HepG2 (cell line): Measurements from ENCODE around the gene CELF4. TPM values are rescaled to one million over a fixed set of nuclear protein-coding genes. Genes with fewer than 3 reads are reported as not detected.

Experiments
- ATAC-seq: fragments of 200-7000 bp; cut with Tn5 transposase; 3 replicates; pipeline ENCODE4 v1.9.1; 2020; ENCODE audit warnings: mild to moderate bottlenecking, moderate library complexity
- BruUV-seq: library from RNA; stranded (reverse); fragments of 400-500 nt; replicated peaks from 2 replicates; lab custom pipeline; 2021; lab: Mats Ljungman, UMichigan
- CTCF ChIA-PET: fragments of 300-600 bp; formaldehyde crosslinking; extraction: SDS; loops from one replicate; lab custom pipeline; 2021; ENCODE audit warnings: low total read pairs, inconsistent platforms, low intra/inter-chr PET ratio; lab: Yijun Ruan, JAX
- POLR2A ChIA-PET: fragments of 350-600 bp; sonication (Branson Sonifier 250); formaldehyde crosslinking; loops from one replicate; lab custom pipeline; 2020; ENCODE audit warnings: antibody characterized with exemption, inconsistent platforms; lab: Yijun Ruan, JAX
- DNase-seq: peaks from one replicate; pipeline ENCODE4 v3.0.0-alpha.2; 2015; ENCODE audit warnings: low spot score
- FAIRE-seq: peaks from 3 replicates; lab custom pipeline; 2011; peaks lifted over from hg19 to GRCh38; lab: Jason Lieb, UNC
- H2AFZ ChIP-seq: one replicate; pipeline ENCODE4 v1.6.1; 2011; ENCODE audit warnings: low read length, inconsistent platforms
- H3K27ac ChIP-seq: fragments of 300-600 bp; 3 replicates; pipeline ENCODE4 v1.8.0; 2011; ENCODE audit warnings: mixed run types, mild to moderate bottlenecking, mixed read lengths, low read length, inconsistent platforms; ENCODE audit not compliant: insufficient read depth; ENCODE audit errors: extremely low read length
- H3K27me3 ChIP-seq, 2 experiments: fragments of 200-600 bp in 1 of 2; 2 replicates in 1 of 2; 3 replicates in 1 of 2; pipeline versions ENCODE4 v1.6.0 to v1.8.0; 2011; ENCODE audit warnings: low read length in 2 of 2, mild to moderate bottlenecking in 2 of 2, moderate library complexity in 2 of 2, inconsistent platforms in 1 of 2; ENCODE audit not compliant: insufficient read depth in 2 of 2, control insufficient read depth in 1 of 2
- H3K36me3 ChIP-seq, 2 experiments: fragments of 200-600 bp in 1 of 2; replicated peaks in 1 of 2; 2 replicates in 1 of 2; 3 replicates in 1 of 2; pipeline versions ENCODE4 v1.5.1 to v1.8.0; 2011; ENCODE audit warnings: low read length in 2 of 2, inconsistent platforms in 1 of 2; ENCODE audit not compliant: insufficient read depth in 2 of 2, control insufficient read depth in 1 of 2
- H3K4me1 ChIP-seq: 2 replicates; pipeline ENCODE4 v1.5.1; 2012; ENCODE audit warnings: low read length, inconsistent platforms; ENCODE audit not compliant: insufficient read depth
- H3K4me2 ChIP-seq: 2 replicates; pipeline ENCODE4 v1.6.0; 2011; ENCODE audit warnings: low read depth, low read length, inconsistent platforms
- H3K4me3 ChIP-seq, 3 experiments: fragments of 200-600 bp in 1 of 3; sonication (generic), shearing (Covaris generic) in 1 of 3; replicated peaks in 1 of 3; 2 replicates each; pipeline ENCODE4 v1.5.1; 2011 to 2016; ENCODE audit warnings: low read length in 3 of 3, inconsistent platforms in 2 of 3, low read depth in 2 of 3, mild to moderate bottlenecking in 2 of 3, control low read depth in 1 of 3, mixed read lengths in 1 of 3; ENCODE audit not compliant: insufficient read depth in 1 of 3
- H3K79me2 ChIP-seq: one replicate; pipeline ENCODE4 v1.6.1; 2011; ENCODE audit warnings: low read length, inconsistent platforms; ENCODE audit not compliant: insufficient read depth
- H3K9ac ChIP-seq: 2 replicates; pipeline ENCODE4 v1.6.0; 2011; ENCODE audit warnings: mild to moderate bottlenecking, low read depth, low read length, inconsistent platforms; ENCODE audit not compliant: insufficient read depth
- H3K9me3 ChIP-seq: 2 replicates; pipeline ENCODE4 v1.5.1; 2012; ENCODE audit warnings: mild to moderate bottlenecking, low read length
- H4K20me1 ChIP-seq: 2 replicates; pipeline ENCODE4 v1.6.0; 2011; ENCODE audit warnings: inconsistent platforms, mild to moderate bottlenecking, low read length, moderate library complexity; ENCODE audit not compliant: insufficient read depth
- BCL3 ChIP-seq: sonication (generic); formaldehyde crosslinking; IDR thresholded peaks from 2 replicates; pipeline ENCODE4 v1.5.1; 2020; ENCODE audit warnings: mild to moderate bottlenecking, missing genetic modification reagents, moderate library complexity
- FOXM1 ChIP-seq: sonication (generic); formaldehyde crosslinking; IDR thresholded peaks from 2 replicates; pipeline ENCODE4 v1.5.0; 2020; ENCODE audit warnings: missing genetic modification reagents
- MEF2D ChIP-seq: sonication (generic); formaldehyde crosslinking; IDR thresholded peaks from 2 replicates; pipeline ENCODE4 v1.5.1; 2020; ENCODE audit warnings: mild to moderate bottlenecking, missing genetic modification reagents
- NFIC ChIP-seq: IDR thresholded peaks from 2 replicates; pipeline ENCODE4 v1.6.1; 2012; ENCODE audit warnings: mild to moderate bottlenecking, low read length, inconsistent platforms
- SMAD1 ChIP-seq: sonication (generic); formaldehyde crosslinking; IDR thresholded peaks from 2 replicates; pipeline ENCODE4 v1.4.0; 2020; ENCODE audit warnings: missing genetic modification reagents, low read depth, mild to moderate bottlenecking, borderline replicate concordance
- ZBTB8A ChIP-seq: sonication (generic); formaldehyde crosslinking; IDR thresholded peaks from 2 replicates; pipeline ENCODE4 v1.4.0; 2020; ENCODE audit warnings: mild to moderate bottlenecking, low read depth, missing genetic modification reagents, borderline replicate concordance
- ZNF468 ChIP-seq: sonication (generic); formaldehyde crosslinking; IDR thresholded peaks from 2 replicates; pipeline ENCODE4 v1.8.0; 2022; ENCODE audit warnings: mild to moderate bottlenecking, moderate library complexity, missing genetic modification reagents
- ZNF484 ChIP-seq: sonication (generic); formaldehyde crosslinking; IDR thresholded peaks from 2 replicates; pipeline ENCODE4 v1.5.1; 2020; ENCODE audit warnings: mild to moderate bottlenecking, low read depth, missing genetic modification reagents, borderline replicate concordance
- ZNF687 ChIP-seq: sonication (generic); formaldehyde crosslinking; IDR thresholded peaks from 2 replicates; pipeline ENCODE4 v1.5.1; 2020; ENCODE audit warnings: mild to moderate bottlenecking, missing genetic modification reagents, moderate library complexity
- ZNF891 ChIP-seq: sonication (generic); formaldehyde crosslinking; IDR thresholded peaks from 2 replicates; pipeline ENCODE4 v1.5.0; 2020; ENCODE audit warnings: mild to moderate bottlenecking, missing genetic modification reagents
- WGBS: methylation state at CpG from one replicate; pipeline ENCODE4 v1.1.6; 2017; ENCODE audit warnings: low lambda C conversion rate; 5-methylcytosine and 5-hydroxymethylcytosine counted together
- in situ Hi-C: cut with HindIII; loops from 2 replicates; pipeline ENCODE4 v1.10.0; 2017; ENCODE audit warnings: low pct_unique_long_range_greater_than_20kb; ENCODE audit not compliant: extremely low pct_ligation_motif_present
- intact Hi-C: fragments of 100-400 bp; cut with micrococcal nuclease; formaldehyde crosslinking; loops from one replicate; pipeline ENCODE4 v1.10.0; 2022; ENCODE audit not compliant: unreplicated experiment
- polyA plus RNA-seq, 8 experiments: library from polyadenylated mRNA; depleted of rRNA in 3 of 8; stranded (reverse) in 7 of 8; unstranded in 1 of 8; fragments of >200 nt; fragmentation: Illumina TruSeq in 4 of 8; extraction: Trizol in 4 of 8; gene quantifications; 2 replicates each; pipeline versions ENCODE4 v1.2.1 to v1.2.3, GENCODE V29; 2011 to 2016; ENCODE audit warnings: low read depth in 4 of 8, missing spikeins in 1 of 8, mixed read lengths in 1 of 8; ENCODE audit not compliant: insufficient read depth in 1 of 8
- total RNA-seq, 5 experiments: library from RNA; depleted of rRNA; stranded (reverse); fragments of >200 nt; fragmentation: Illumina TruSeq; extraction: Trizol; gene quantifications; 2 replicates each; pipeline ENCODE4 v1.2.3, GENCODE V29; 2016; ENCODE audit warnings: low read depth in 1 of 5

CELF4 gene
- total and polyA plus RNA-seq, 2 of the 13 experiments (the other 11 are each of a cell fraction or from before 2014, with no cell fraction given), result not detected

GRCh38 chr18:37272226-37272625 lies 293.4 kb downstream of the CELF4 start:
- ATAC-seq (no peak), DNase-seq (no peak), FAIRE-seq (no peak)
- no peaks in the 10 kb centered on the region for H3K4me1 ChIP-seq
- no peaks in the 10 kb centered on the region for H3K9me3 ChIP-seq
- 0% methylated on average over 2 of the region's 2 CpGs for WGBS
- no peaks in the 10 kb centered on the region for H3K79me2 ChIP-seq
- peaks cover 3% of the 10 kb centered on the region; the same call in 1 of the 2 replicates for H4K20me1 ChIP-seq
- TF ChIP-seq MEF2D (CRISPR knock-in tag) (no peak), ZNF891 (CRISPR knock-in tag) (no peak), ZNF484 (CRISPR knock-in tag) (no peak), ZNF468 (CRISPR knock-in tag) (no peak), ZNF687 (CRISPR knock-in tag) (no peak), FOXM1 (CRISPR knock-in tag) (no peak), BCL3 (CRISPR knock-in tag) (no peak), ZBTB8A (no peak), SMAD1 (no peak), NFIC (no peak)
- H3K27ac ChIP-seq, result no peak overlapping the region
- no peak overlapping the region for H3K4me3 ChIP-seq
- no peaks in the 10 kb centered on the region for H3K36me3 ChIP-seq
- H3K27me3 ChIP-seq, result peaks cover 0 to 3% of the 10 kb centered on the region in 2 experiments; a peak in 3 of 5 replicates
- CTCF ChIA-PET, result no interaction called here
- H3K4me2 ChIP-seq, result no peak overlapping the region
- in situ Hi-C loops, result no loop called here
- no TSS peak for BruUV-seq
- H3K9ac ChIP-seq, result no peak overlapping the region
- POLR2A ChIA-PET, result no interaction called here
- intact Hi-C loops, result no loop called here
- no peak overlapping the region for H2AFZ ChIP-seq
